Measurements from ENCODE around the gene MINDY4. TPM values are rescaled to one million over a fixed set of nuclear protein-coding genes. Genes with fewer than 3 reads are reported as not detected.

The MINDY4 gene
- total and polyA plus RNA-seq, 2 of the 8 experiments (the other 6 are each of a cell fraction or from before 2014, with no cell fraction given), result 1.3 to 3.6 TPM

DNA sequence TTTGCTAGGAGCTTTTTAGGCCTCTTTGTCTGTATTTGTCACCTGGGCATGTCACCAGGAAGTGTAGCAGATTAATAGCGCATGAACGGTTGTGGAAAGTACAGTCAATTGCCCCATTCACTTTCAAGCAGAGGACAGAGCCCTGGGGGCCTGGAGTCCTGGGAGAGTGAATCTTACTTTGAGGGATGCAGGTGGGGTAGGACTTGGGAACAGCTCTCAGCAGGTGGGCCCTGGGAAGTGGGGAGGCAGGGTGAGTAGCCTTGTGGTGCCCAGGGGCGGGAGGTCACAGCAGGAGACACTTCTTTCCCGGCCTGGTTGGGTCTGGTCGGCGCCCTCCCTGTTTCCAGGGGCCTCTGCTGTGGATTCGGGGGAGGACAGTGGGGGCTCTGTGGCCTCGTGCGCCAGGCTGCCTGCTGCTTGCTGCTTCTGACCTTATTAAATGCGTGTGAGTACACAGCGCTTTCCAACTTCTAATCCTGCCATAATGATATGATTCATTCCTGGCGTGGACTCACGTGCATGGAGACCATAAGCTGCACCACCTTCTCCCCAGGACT lies 88.8 kb downstream of the MINDY4 start:
- no peak overlapping the region for H4K8ac ChIP-seq (ENCODE audit: extremely low read depth, insufficient read depth, low read length)
- POLR2A ChIA-PET (ENCODE audit: partially characterized antibody), result no interaction called here
- H3K4me3 ChIP-seq (ENCODE audit: extremely low read depth in 1 of 4, insufficient read depth in 2 of 4, low read depth in 3 of 4, low read length in 4 of 4), result no peak overlapping the region
- no peak overlapping the region for H3K4ac ChIP-seq (replicated peaks; ENCODE audit: insufficient read length, low read depth, low read length)
- H4K20me1 ChIP-seq (replicated peaks in 1 of 2; ENCODE audit: control insufficient read depth in 1 of 2, insufficient read depth in 2 of 2, low read length in 2 of 2), result no peaks in the 10 kb centered on the region
- H3K27ac ChIP-seq (ENCODE audit: low read depth, low read length), result no peak overlapping the region
- no peak overlapping the region for H2AFZ ChIP-seq (ENCODE audit: low read length)
- H4K5ac ChIP-seq (ENCODE audit: insufficient read length, low read depth, low read length), result no peak overlapping the region
- no peak overlapping the region for H2BK15ac ChIP-seq (ENCODE audit: low read length)
- no peaks in the 10 kb centered on the region; the same call in 1 of the 2 replicates for H3K79me1 ChIP-seq (ENCODE audit: low read depth, low read length)
- CTCF ChIA-PET (ENCODE audit: partially characterized antibody), result interaction anchor here (0.6 to 2.2 kb wide), 3 partner anchors 10 to 255 kb away, joined by 3 to 5 read pairs (median 4); no protein-coding TSS in a partner anchor
- FAIRE-seq (no peak), DNase-seq (ENCODE audit: low read depth in 1 of 2, low spot score in 2 of 2) (no peak)
- H3K23ac ChIP-seq (ENCODE audit: insufficient read length), result no peak overlapping the region
- H3K14ac ChIP-seq (ENCODE audit: insufficient read length), result no peak overlapping the region
- H2BK5ac ChIP-seq (ENCODE audit: low read depth, low read length), result no peak overlapping the region; the same call in 1 of the 2 replicates
- no peak overlapping the region for H3K4me2 ChIP-seq (ENCODE audit: insufficient read depth in 1 of 2, low read depth in 2 of 2, low read length in 2 of 2)
- H3K4me1 ChIP-seq (replicated peaks in 1 of 4; ENCODE audit: control insufficient read depth in 3 of 4, insufficient read depth in 4 of 4, low read length in 3 of 4), result no peaks in the 10 kb centered on the region
- no peak overlapping the region for H3K56ac ChIP-seq (replicated peaks; ENCODE audit: insufficient read length, low read depth, low read length)
- H3K23me2 ChIP-seq (ENCODE audit: low read depth, low read length), result no peaks in the 10 kb centered on the region
- H3K27me3 ChIP-seq (replicated peaks in 1 of 4; ENCODE audit: control insufficient read depth in 3 of 4, extremely low read depth in 1 of 4, insufficient read depth in 3 of 4, low read length in 3 of 4), result no peaks in the 10 kb centered on the region
- H3K36me3 ChIP-seq (ENCODE audit: control insufficient read depth in 2 of 4, insufficient read depth in 4 of 4, low read length in 3 of 4), result no peaks in the 10 kb centered on the region
- H4K91ac ChIP-seq (replicated peaks; ENCODE audit: insufficient read length, low read length), result no peak overlapping the region
- no peaks in the 10 kb centered on the region for H3K79me2 ChIP-seq (ENCODE audit: control insufficient read depth in 1 of 2, insufficient read depth in 2 of 2, low read length in 2 of 2)
- H2BK12ac ChIP-seq (ENCODE audit: low read depth, low read length), result no peak overlapping the region
- H3K9ac ChIP-seq (replicated peaks in 1 of 4; ENCODE audit: extremely low read depth in 1 of 4, low read depth in 3 of 4, low read length in 3 of 4), result no peak overlapping the region
- no peak overlapping the region for H3K18ac ChIP-seq (ENCODE audit: extremely low read depth, low read length)
- H2AK5ac ChIP-seq (ENCODE audit: low read depth, low read length), result no peak overlapping the region
- WGBS, 2 experiments (ENCODE audit: extremely low coverage in 1 of 2, insufficient coverage in 1 of 2, insufficient read length in 1 of 2, insufficient replicate concordance in 2 of 2, low coverage in 1 of 2, low lambda C conversion rate in 2 of 2, missing lambda C conversion rate in 1 of 2), result 87% methylated on average over 13 of the region's 13 CpGs; no CpG with 5 or more reads in 1 of the 2 experiments
- no peak overlapping the region for H2BK20ac ChIP-seq (ENCODE audit: low read length)
- H3K9me3 ChIP-seq (ENCODE audit: insufficient read depth in 2 of 2, low read depth in 1 of 2, low read length in 1 of 2), result no peaks in the 10 kb centered on the region
- no peak overlapping the region for H2BK120ac ChIP-seq (replicated peaks; ENCODE audit: low read depth, low read length)
- TF ChIP-seq TAF7 (optimal IDR thresholded peaks at IDR 0.05; ENCODE audit: borderline replicate concordance, low read depth, low read length) (no peak), GTF2F1 (IDR thresholded peaks at IDR 0.05; ENCODE audit: borderline replicate concordance, low read depth, low read length) (no peak)

All from H1 (cell line).